SK-N-SH (cell line): ENCODE measurements around the gene TENT4A. TPM values are rescaled to one million over a fixed set of nuclear protein-coding genes. Genes with fewer than 3 reads are reported as not detected.

ENCODE experiments used
- CTCF ChIA-PET: fragments of 300-600, 350-600 bp; formaldehyde crosslinking; extraction: SDS; loops from one replicate; lab custom pipeline; 2021; lab: Yijun Ruan, JAX
- POLR2A ChIA-PET: fragments of 350-600 bp; sonication (Branson Sonifier 250); formaldehyde crosslinking; extraction: SDS; loops from one replicate; lab custom pipeline; 2020; ENCODE audit warnings: antibody characterized with exemption, inconsistent platforms; lab: Yijun Ruan, JAX
- DNase-seq: peaks from one replicate; pipeline ENCODE4 v3.0.0; 2012
- H2AFZ ChIP-seq: fragments of 200-600 bp; sonication (generic); 2 replicates; pipeline ENCODE4 v1.8.1; 2016; ENCODE audit warnings: antibody characterized with exemption, mild to moderate bottlenecking, low read depth
- H3F3A ChIP-seq: fragments of 200-600 bp; sonication (generic); replicated peaks from 2 replicates; pipeline ENCODE3; 2016; ENCODE audit warnings: antibody characterized with exemption, mild to moderate bottlenecking; ENCODE audit not compliant: insufficient read depth
- H3K27ac ChIP-seq, 2 experiments: fragments of 200-500 bp in 1 of 2; fragments of 200-600 bp in 1 of 2; sonication (Bioruptor generic) in 1 of 2; sonication (generic), shearing (Covaris generic) in 1 of 2; 2 replicates each; pipeline versions ENCODE4 v1.5.1 to v1.6.1; 2014 to 2016; ENCODE audit warnings: low read depth in 2 of 2, inconsistent platforms in 1 of 2, low read length in 1 of 2, mild to moderate bottlenecking in 1 of 2, mixed read lengths in 1 of 2
- H3K27me3 ChIP-seq: fragments of 200-600 bp; sonication (generic), shearing (Covaris generic); 2 replicates; pipeline ENCODE4 v1.6.1; 2016; ENCODE audit warnings: mixed run types; ENCODE audit not compliant: insufficient read depth
- H3K36me3 ChIP-seq, 2 experiments: fragments of 200-500 bp in 1 of 2; fragments of 200-600 bp in 1 of 2; sonication (Bioruptor generic) in 1 of 2; sonication (generic) in 1 of 2; replicated peaks in 1 of 2; 2 replicates each; pipeline versions ENCODE3 to v1.5.1; 2014 to 2016; ENCODE audit warnings: low read length in 1 of 2, mild to moderate bottlenecking in 1 of 2; ENCODE audit not compliant: insufficient read depth in 2 of 2, control insufficient read depth in 1 of 2
- H3K4me1 ChIP-seq, 2 experiments: fragments of 200-500 bp in 1 of 2; fragments of 200-600 bp in 1 of 2; sonication (Bioruptor generic) in 1 of 2; sonication (generic), shearing (Covaris generic) in 1 of 2; 2 replicates each; pipeline versions ENCODE4 v1.5.1 to v1.6.1; 2014 to 2016; ENCODE audit warnings: low read depth in 1 of 2, low read length in 1 of 2, mixed run types in 1 of 2; ENCODE audit not compliant: insufficient read depth in 2 of 2, control insufficient read depth in 1 of 2
- H3K4me2 ChIP-seq: fragments of 200-600 bp; sonication (generic), shearing (Covaris generic); 2 replicates; pipeline ENCODE4 v1.6.1; 2017; ENCODE audit warnings: mixed run types
- H3K4me3 ChIP-seq, 2 experiments: fragments of 200-500 bp in 1 of 2; fragments of 200-600 bp in 1 of 2; sonication (Bioruptor generic) in 1 of 2; sonication (generic), shearing (Covaris generic) in 1 of 2; 2 replicates each; pipeline versions ENCODE4 v1.5.1 to v1.8.1; 2014 to 2016; ENCODE audit warnings: low read depth in 2 of 2, inconsistent platforms in 1 of 2, low read length in 1 of 2, mild to moderate bottlenecking in 1 of 2, mixed read lengths in 1 of 2, moderate library complexity in 1 of 2
- H3K79me2 ChIP-seq: fragments of 200-600 bp; sonication (generic); 2 replicates; pipeline ENCODE4 v1.8.1; 2017; ENCODE audit warnings: mild to moderate bottlenecking; ENCODE audit not compliant: insufficient read depth
- H3K9ac ChIP-seq: fragments of 200-600 bp; sonication (generic); 2 replicates; pipeline ENCODE4 v1.6.1; 2017; ENCODE audit warnings: mixed run types
- H3K9me2 ChIP-seq: fragments of 200-600 bp; sonication (generic); 2 replicates; pipeline ENCODE4 v1.6.1; 2017; ENCODE audit warnings: mixed run types
- H3K9me3 ChIP-seq: fragments of 200-600 bp; sonication (generic); 2 replicates; pipeline ENCODE4 v1.6.1; 2017; ENCODE audit warnings: mixed run types, mild to moderate bottlenecking, moderate library complexity
- H4K20me1 ChIP-seq: fragments of 200-600 bp; sonication (generic); 2 replicates; pipeline ENCODE4 v1.6.1; 2017; ENCODE audit warnings: mild to moderate bottlenecking, mixed run types; ENCODE audit not compliant: insufficient read depth
- CHD2 ChIP-seq: fragments of 150-350 bp; IDR thresholded peaks from 2 replicates; pipeline ENCODE4 v1.6.1; 2018; ENCODE audit warnings: low read length; ENCODE audit not compliant: partially characterized antibody
- ELF1 ChIP-seq: IDR thresholded peaks from 2 replicates; pipeline ENCODE4 v1.4.0; 2012
- EP300 ChIP-seq, 2 experiments: IDR thresholded peaks; 2 replicates each; pipeline versions ENCODE4 v1.4.0 to v1.6.1; 2012; ENCODE audit warnings: borderline replicate concordance in 1 of 2, low read depth in 1 of 2, low read length in 1 of 2
- EZH2phosphoT487 ChIP-seq: fragments of 200-600 bp; sonication (generic); IDR thresholded peaks from 2 replicates; pipeline ENCODE4 v1.6.1; 2017; ENCODE audit warnings: low read depth, mixed run types, mild to moderate bottlenecking, antibody characterized with exemption, moderate library complexity, borderline replicate concordance
- GATA2 ChIP-seq: sonication (generic); formaldehyde crosslinking; IDR thresholded peaks from 2 replicates; pipeline ENCODE4 v1.5.0; 2020; ENCODE audit warnings: mild to moderate bottlenecking, missing genetic modification reagents
- JUND ChIP-seq: IDR thresholded peaks from 2 replicates; pipeline ENCODE4 v1.4.0; 2012
- MAX ChIP-seq: IDR thresholded peaks from 2 replicates; pipeline ENCODE4 v1.4.0; 2012; ENCODE audit warnings: low read depth
- MXI1 ChIP-seq: IDR thresholded peaks from 2 replicates; pipeline ENCODE4 v1.6.1; 2012; ENCODE audit warnings: mild to moderate bottlenecking, low read depth, low read length, improper control_type of control experiment
- NFIC ChIP-seq: IDR thresholded peaks from 2 replicates; pipeline ENCODE4 v1.4.0; 2012; ENCODE audit warnings: borderline replicate concordance
- NRF1 ChIP-seq: IDR thresholded peaks from 2 replicates; pipeline ENCODE4 v1.6.1; 2012; ENCODE audit warnings: low read depth, mild to moderate bottlenecking, low read length
- RCOR1 ChIP-seq: fragments of 150-350 bp; IDR thresholded peaks from 2 replicates; pipeline ENCODE4 v1.6.1; 2017; ENCODE audit warnings: antibody characterized with exemption, low read length
- REST ChIP-seq: IDR thresholded peaks from 2 replicates; pipeline ENCODE4 v1.6.1; 2012; ENCODE audit warnings: mild to moderate bottlenecking, low read depth, low read length, moderate library complexity
- SIN3A ChIP-seq: IDR thresholded peaks from 2 replicates; pipeline ENCODE4 v1.6.1; 2012; ENCODE audit warnings: low read depth, mild to moderate bottlenecking, low read length, moderate library complexity, borderline replicate concordance
- TAF1 ChIP-seq: IDR thresholded peaks from 2 replicates; pipeline ENCODE4 v1.6.1; 2012; ENCODE audit warnings: low read depth, mild to moderate bottlenecking, low read length, moderate library complexity, borderline replicate concordance
- USF2 ChIP-seq: fragments of 150-350 bp; IDR thresholded peaks from 2 replicates; pipeline ENCODE4 v1.6.1; 2017; ENCODE audit warnings: antibody characterized with exemption, low read length, low read depth, borderline replicate concordance
- YY1 ChIP-seq: IDR thresholded peaks from 2 replicates; pipeline ENCODE4 v1.4.0; 2012; ENCODE audit warnings: low read depth, mild to moderate bottlenecking
- ZBTB33 ChIP-seq: IDR thresholded peaks from 2 replicates; pipeline ENCODE4 v1.4.0; 2012; ENCODE audit warnings: low read depth, borderline replicate concordance
- WGBS: methylation state at CpG from one replicate; pipeline ENCODE4 v1.1.6; 2017; ENCODE audit warnings: low lambda C conversion rate; 5-methylcytosine and 5-hydroxymethylcytosine counted together
- polyA plus RNA-seq, 3 experiments: library from polyadenylated mRNA; depleted of rRNA; stranded (reverse); fragments of >200 nt; gene quantifications; 2 replicates each; pipeline ENCODE4 v1.2.3, GENCODE V29; 2012

Gene TENT4A
- polyA plus RNA-seq, 1 of the 3 experiments (the other 2 are of a cell fraction), result 6.0 TPM

GRCh38 chr5:6768590-6769230 lies 55.5 kb downstream of the TENT4A start:
- no peak for DNase-seq
- Histone ChIP-seq H3K27me3 (no peaks in the 10 kb centered on the region), H3K4me2 (no peak overlapping the region), H2AFZ (no peak overlapping the region), H3K36me3 (no peaks in the 10 kb centered on the region), H3F3A (peaks cover 6% of the 10 kb centered on the region), H3K9ac (no peak overlapping the region), H3K27ac (no peak overlapping the region), H3K9me3 (no peaks in the 10 kb centered on the region), H3K4me3 (no peak overlapping the region), H4K20me1 (no peaks in the 10 kb centered on the region), H3K4me1 (peaks cover 5 to 25% of the 10 kb centered on the region in 2 experiments), H3K9me2 (no peaks in the 10 kb centered on the region), H3K79me2 (no peaks in the 10 kb centered on the region)
- POLR2A ChIA-PET, result no interaction called here
- CTCF ChIA-PET, result interaction anchor here (0.7 to 2.2 kb wide), 5 partner anchors 12 to 1372 kb away, joined by 3 to 11 read pairs (median 3); no protein-coding TSS in a partner anchor
- TF ChIP-seq TAF1 (no peak), GATA2 (CRISPR knock-in tag) (no peak), USF2 (no peak), EP300 (IDR thresholded peaks at IDR 0.05; ENCODE audit: borderline replicate concordance in 1 of 2, low read depth in 1 of 2, low read length in 1 of 2) (no peak), ZBTB33 (no peak), JUND (no peak), RCOR1 (no peak), MXI1 (no peak), NFIC (no peak), NRF1 (no peak), REST (no peak), YY1 (no peak), SIN3A (no peak), MAX (no peak), EZH2phosphoT487 (no peak), ELF1 (no peak), CHD2 (no peak)
- 93% methylated on average over 10 of the region's 12 CpGs for WGBS
